Activated T-cell treated with anti-CD3 and anti-CD28 coated beads, Interleukin-2, amount 50 U/mL, for 24 hours (primary cell): ENCODE measurements around the gene CHRNA4.

ENCODE experiments used
- DNase-seq: peaks from one replicate; pipeline ENCODE4 v3.0.0-alpha.2; 2020
- H3K27ac Mint-ChIP-seq: 2 replicates; pipeline ENCODE4 v1.8.0; 2020; ENCODE audit warnings: mild to moderate bottlenecking, mixed read lengths
- H3K27me3 Mint-ChIP-seq: 2 replicates; pipeline ENCODE4 v1.8.0; 2020; ENCODE audit warnings: mixed read lengths
- H3K36me3 Mint-ChIP-seq: 2 replicates; pipeline ENCODE4 v1.8.0; 2020; ENCODE audit warnings: low read depth, mixed read lengths
- H3K4me1 Mint-ChIP-seq: 2 replicates; pipeline ENCODE4 v1.8.0; 2020; ENCODE audit warnings: low read depth, mixed read lengths
- H3K4me3 Mint-ChIP-seq: 2 replicates; pipeline ENCODE4 v1.8.0; 2020; ENCODE audit warnings: mild to moderate bottlenecking, moderate library complexity, mixed read lengths
- H3K9me3 Mint-ChIP-seq: 2 replicates; pipeline ENCODE4 v1.8.0; 2020; ENCODE audit warnings: mixed read lengths

The CHRNA4 gene

GRCh38 chr20:63356511-63356910 is 4.6 kb downstream of the CHRNA4 start:
- H3K4me3 Mint-ChIP-seq, result no peak overlapping the region
- DNase-seq, result no peak
- H3K9me3 Mint-ChIP-seq, result no peaks in the 10 kb centered on the region
- H3K36me3 Mint-ChIP-seq, result no peaks in the 10 kb centered on the region
- H3K27me3 Mint-ChIP-seq, result peaks cover 27% of the 10 kb centered on the region
- no peaks in the 10 kb centered on the region for H3K4me1 Mint-ChIP-seq
- H3K27ac Mint-ChIP-seq, result no peak overlapping the region

DNA sequence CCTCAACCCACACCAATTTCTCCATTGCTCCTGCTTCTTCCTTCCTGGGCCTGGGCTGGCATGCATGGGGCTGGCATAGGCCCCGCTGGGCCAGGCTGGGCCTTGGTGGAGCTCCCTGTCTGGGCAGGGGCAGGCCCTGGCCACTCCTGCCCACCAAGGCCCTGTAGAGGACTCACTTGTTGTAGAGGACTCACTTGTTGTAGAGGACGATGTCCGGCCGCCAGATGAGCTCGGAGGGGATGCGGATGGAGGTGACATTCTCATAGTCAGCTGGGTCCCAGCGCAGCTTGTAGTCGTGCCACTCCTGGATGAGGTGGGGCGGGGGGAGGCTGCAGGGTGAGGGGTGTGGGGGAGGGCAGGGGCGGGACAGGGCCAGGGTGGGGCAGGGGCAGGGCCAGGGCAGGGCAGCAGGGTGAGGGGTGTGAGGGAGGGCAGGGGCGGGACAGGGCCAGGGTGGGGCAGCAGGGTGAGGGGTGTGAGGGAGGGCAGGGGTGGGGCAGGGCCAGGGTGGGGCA is 5.3 kb downstream of the CHRNA4 start:
- no peak overlapping the region for H3K4me3 Mint-ChIP-seq
- no peak for DNase-seq
- H3K36me3 Mint-ChIP-seq, result no peaks in the 10 kb centered on the region
- H3K27ac Mint-ChIP-seq, result no peak overlapping the region
- H3K9me3 Mint-ChIP-seq, result no peaks in the 10 kb centered on the region
- peaks cover 27% of the 10 kb centered on the region for H3K27me3 Mint-ChIP-seq
- no peaks in the 10 kb centered on the region for H3K4me1 Mint-ChIP-seq

- peaks cover 3% of the 10 kb centered on the region for H3K9me3 Mint-ChIP-seq
- H3K36me3 Mint-ChIP-seq, result no peaks in the 10 kb centered on the region
- peaks cover 21% of the 10 kb centered on the region for H3K27me3 Mint-ChIP-seq
- no peak overlapping the region for H3K4me3 Mint-ChIP-seq
- H3K27ac Mint-ChIP-seq, result no peak overlapping the region
- no peaks in the 10 kb centered on the region for H3K4me1 Mint-ChIP-seq
- DNase-seq, result no peak
These were observed 6.4 kb downstream of the CHRNA4 start for GRCh38 chr20:63354636-63355350.

- Mint-ChIP-seq H3K36me3 (no peaks in the 10 kb centered on the region), H3K27ac (no peak overlapping the region), H3K4me3 (no peak overlapping the region), H3K9me3 (peaks cover 3% of the 10 kb centered on the region), H3K4me1 (no peaks in the 10 kb centered on the region), H3K27me3 (peaks cover 9% of the 10 kb centered on the region)
- DNase-seq, result no peak
These were observed 8.3 kb downstream of the CHRNA4 start for GRCh38 chr20:63352811-63353221.

- H3K27ac Mint-ChIP-seq, result no peak overlapping the region
These were observed 9.1 kb downstream of the CHRNA4 start for GRCh38 chr20:63351811-63352591.

GRCh38 chr20:63351326-63351700 is 9.8 kb downstream of the CHRNA4 start:
- Mint-ChIP-seq H3K4me3 (no peak overlapping the region), H3K9me3 (peaks cover 3% of the 10 kb centered on the region), H3K4me1 (no peaks in the 10 kb centered on the region), H3K27ac (no peak overlapping the region), H3K27me3 (peaks cover 4% of the 10 kb centered on the region), H3K36me3 (no peaks in the 10 kb centered on the region)
- no peak for DNase-seq

More at GRCh38 chr20:63351811-63352591, 9.1 kb downstream of the CHRNA4 start:
- Mint-ChIP-seq H3K4me1 (no peaks in the 10 kb centered on the region), H3K9me3 (peaks cover 3% of the 10 kb centered on the region), H3K4me3 (no peak overlapping the region), H3K36me3 (no peaks in the 10 kb centered on the region), H3K27me3 (peaks cover 7% of the 10 kb centered on the region)
- no peak for DNase-seq

DNA sequence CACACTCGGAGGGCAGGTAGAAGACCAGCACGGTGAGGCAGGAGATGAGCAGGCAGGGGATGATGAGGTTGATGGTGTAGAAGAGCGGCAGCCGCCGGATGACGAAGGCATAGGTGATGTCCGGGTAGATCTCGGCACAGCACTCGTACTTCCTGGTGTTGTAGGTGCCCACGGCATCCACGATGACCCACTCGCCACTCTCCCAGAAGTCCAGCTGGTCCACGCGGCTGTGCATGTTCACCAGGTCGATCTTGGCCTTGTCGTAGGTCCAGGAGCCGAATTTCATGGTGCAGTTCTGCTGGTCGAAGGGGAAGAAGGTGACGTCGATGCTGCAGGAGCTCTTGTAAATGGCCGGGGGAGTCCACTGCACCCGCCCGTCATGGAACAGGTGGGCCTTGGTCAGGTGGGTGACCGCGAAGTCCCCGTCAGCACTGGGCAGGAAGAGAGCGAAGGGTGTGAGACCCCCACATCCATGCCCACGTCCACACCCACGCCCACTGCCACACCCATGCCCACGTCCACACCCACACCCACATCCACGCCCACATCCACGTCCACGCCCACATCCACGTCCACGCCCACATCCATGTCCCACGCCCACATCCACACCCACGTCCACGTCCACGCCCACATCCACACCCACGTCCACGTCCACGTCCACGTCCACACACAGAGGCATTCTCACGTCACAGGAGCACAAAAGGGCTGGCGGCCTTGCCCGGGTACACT is 10.4 kb downstream of the CHRNA4 start:
- Mint-ChIP-seq H3K27ac (no peak overlapping the region), H3K4me3 (no peak overlapping the region), H3K9me3 (peaks cover 3% of the 10 kb centered on the region), H3K36me3 (no peaks in the 10 kb centered on the region), H3K4me1 (no peaks in the 10 kb centered on the region), H3K27me3 (peaks cover 4% of the 10 kb centered on the region)
- no peak for DNase-seq

GRCh38 chr20:63350196-63350595 is 11.0 kb downstream of the CHRNA4 start:
- Mint-ChIP-seq H3K36me3 (no peaks in the 10 kb centered on the region), H3K4me1 (no peaks in the 10 kb centered on the region), H3K9me3 (peaks cover 3% of the 10 kb centered on the region), H3K27ac (no peak overlapping the region), H3K4me3 (no peak overlapping the region), H3K27me3 (no peaks in the 10 kb centered on the region)
- DNase-seq, result no peak

DNA sequence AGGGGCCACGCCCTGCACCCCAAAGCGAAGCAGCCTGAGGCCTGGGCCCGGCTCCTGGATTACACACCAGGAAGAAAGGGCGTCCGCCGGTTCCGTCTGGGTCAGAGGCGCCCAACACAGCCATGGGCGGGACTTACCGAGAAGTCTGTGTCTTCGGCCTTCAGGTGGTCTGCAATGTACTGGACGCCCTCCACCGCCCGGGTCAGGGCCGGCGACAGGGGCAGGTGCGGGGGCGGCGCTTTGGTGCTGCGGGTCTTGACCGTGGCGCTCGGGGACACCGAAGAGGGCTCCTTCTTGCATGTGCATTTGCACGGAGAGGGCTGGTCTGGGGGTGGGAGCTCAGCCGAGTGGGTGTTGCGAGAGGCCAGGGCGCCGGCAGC is 11.6 kb downstream of the CHRNA4 start:
- H3K9me3 Mint-ChIP-seq, result peaks cover 3% of the 10 kb centered on the region
- no peak overlapping the region for H3K4me3 Mint-ChIP-seq
- no peak overlapping the region for H3K27ac Mint-ChIP-seq
- H3K36me3 Mint-ChIP-seq, result no peaks in the 10 kb centered on the region
- no peaks in the 10 kb centered on the region for H3K27me3 Mint-ChIP-seq
- H3K4me1 Mint-ChIP-seq, result no peaks in the 10 kb centered on the region
- DNase-seq, result no peak

DNA sequence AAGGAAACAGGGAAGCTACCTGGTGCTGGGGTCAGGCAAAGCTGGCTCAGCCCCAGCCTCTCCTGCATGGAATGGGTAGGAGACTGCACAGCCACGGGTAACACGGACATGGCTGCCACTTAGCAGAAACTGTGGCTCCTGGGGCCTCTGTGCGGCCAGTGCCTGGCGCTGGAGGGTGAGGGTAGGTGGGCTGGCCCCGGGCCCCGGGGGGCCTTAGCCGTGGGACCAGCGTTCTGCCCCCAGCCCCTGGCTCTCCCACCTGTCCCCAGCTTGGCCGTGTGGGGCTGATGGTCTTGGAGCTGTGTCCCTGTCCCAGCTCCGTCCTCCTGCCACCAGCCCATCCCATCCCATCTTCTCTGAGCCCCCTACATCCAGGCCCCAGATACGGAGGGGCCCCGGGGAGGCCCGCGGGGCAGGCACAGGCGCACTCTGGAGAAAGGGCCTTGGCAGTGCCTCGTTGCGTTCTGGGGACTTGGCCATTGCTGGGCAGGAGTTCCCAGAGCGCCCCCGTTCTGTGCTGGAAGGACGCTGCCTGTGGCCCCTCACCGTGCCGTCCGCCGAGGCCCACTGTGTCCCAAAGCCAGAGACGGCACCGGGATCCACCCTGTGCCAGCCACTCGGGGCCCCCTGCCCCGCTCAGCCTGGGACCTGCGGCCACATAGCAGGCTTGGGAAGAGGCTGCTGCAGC is 12.2 kb downstream of the CHRNA4 start:
- Mint-ChIP-seq H3K27me3 (peaks cover under 1% of the 10 kb centered on the region), H3K27ac (no peak overlapping the region)

DNA sequence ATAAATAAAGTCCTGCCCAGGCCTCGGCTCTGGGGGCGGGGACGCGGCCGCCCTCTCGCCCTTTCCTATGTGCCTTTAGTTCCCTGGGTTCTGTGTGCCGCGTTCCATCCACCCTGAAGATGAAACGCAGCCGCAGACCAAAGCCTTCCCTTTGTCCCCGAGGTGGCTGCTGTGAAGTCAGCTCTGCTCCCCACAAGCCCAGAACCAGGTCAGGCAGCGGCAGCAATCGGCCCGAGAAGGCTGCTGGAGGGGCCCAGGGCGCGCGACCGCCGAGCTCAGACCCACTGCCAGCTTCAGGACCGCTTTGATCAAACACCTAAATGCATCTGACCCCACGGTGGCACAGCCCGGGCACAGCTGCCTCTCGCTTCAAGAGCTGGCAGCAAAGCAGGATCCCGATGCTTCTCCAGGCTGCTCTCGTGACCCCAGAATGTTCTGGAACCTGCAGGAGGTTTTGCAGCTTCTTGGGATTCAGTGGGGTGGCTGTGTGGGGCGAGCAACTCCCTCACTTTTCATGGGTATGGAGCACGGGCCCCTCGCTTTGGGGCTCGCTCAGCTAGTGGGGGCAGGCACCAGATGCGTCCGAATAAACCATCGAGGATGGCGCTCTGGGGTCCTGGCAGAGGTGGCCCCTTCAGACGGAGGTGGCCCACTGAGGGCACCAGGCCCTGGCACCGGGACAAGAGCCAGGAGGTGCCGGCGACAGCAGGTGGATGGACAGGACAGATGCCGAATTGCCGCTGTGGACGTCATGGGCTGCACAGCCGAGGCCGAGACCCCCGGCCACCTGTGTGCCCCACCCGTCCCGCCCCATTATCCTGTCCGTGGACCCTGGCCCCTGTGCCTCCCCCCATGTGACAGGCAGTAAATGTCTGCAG is 13.0 kb downstream of the CHRNA4 start:
- DNase-seq, result no peak
- peaks cover 3% of the 10 kb centered on the region for H3K27me3 Mint-ChIP-seq
- peaks cover 3% of the 10 kb centered on the region for H3K9me3 Mint-ChIP-seq
- no peaks in the 10 kb centered on the region for H3K36me3 Mint-ChIP-seq
- H3K27ac Mint-ChIP-seq, result no peak overlapping the region
- H3K4me1 Mint-ChIP-seq, result no peaks in the 10 kb centered on the region
- H3K4me3 Mint-ChIP-seq, result no peak overlapping the region

More for the DNA sequence above, 12.2 kb downstream of the CHRNA4 start:
- peaks cover 3% of the 10 kb centered on the region for H3K9me3 Mint-ChIP-seq
- no peaks in the 10 kb centered on the region for H3K4me1 Mint-ChIP-seq
- no peaks in the 10 kb centered on the region for H3K36me3 Mint-ChIP-seq
- no peak overlapping the region for H3K4me3 Mint-ChIP-seq
- DNase-seq, result no peak

- no peaks in the 10 kb centered on the region for H3K36me3 Mint-ChIP-seq
- no peaks in the 10 kb centered on the region for H3K4me1 Mint-ChIP-seq
- DNase-seq, result no peak
- H3K27ac Mint-ChIP-seq, result no peak overlapping the region
- H3K4me3 Mint-ChIP-seq, result no peak overlapping the region
- peaks cover 3% of the 10 kb centered on the region for H3K9me3 Mint-ChIP-seq
- peaks cover 6% of the 10 kb centered on the region for H3K27me3 Mint-ChIP-seq
These were observed 13.9 kb downstream of the CHRNA4 start for GRCh38 chr20:63347081-63347741.
